ENCODE measurements around the gene LRP5.

Gene LRP5

GRCh38 chr11:68448604-68449011 lies 136.2 kb downstream of the LRP5 start:
- ChIA-PET POLR2A (ENCODE audit: low non-redundant PET) (no interaction called here), CTCF (interaction anchor here (0.5 kb wide), 1 partner anchor 191 kb away, joined by 3 read pairs; no protein-coding TSS in a partner anchor)
- no peak for DNase-seq (ENCODE audit: low spot score)
- no peak for TF ChIP-seq CTCF (conservative IDR thresholded peaks at IDR 0.05; ENCODE audit: low read depth)
- H3K27ac ChIP-seq: no peak overlapping the region

- H3K27ac ChIP-seq: no peak overlapping the region
- no peak for DNase-seq (ENCODE audit: low spot score)
- CTCF ChIA-PET: no interaction called here
- POLR2A ChIA-PET (ENCODE audit: low non-redundant PET): no interaction called here
- TF ChIP-seq CTCF (conservative IDR thresholded peaks at IDR 0.05; ENCODE audit: low read depth): no peak
These were observed 137.6 kb downstream of the LRP5 start for GRCh38 chr11:68449951-68450350.

DNA sequence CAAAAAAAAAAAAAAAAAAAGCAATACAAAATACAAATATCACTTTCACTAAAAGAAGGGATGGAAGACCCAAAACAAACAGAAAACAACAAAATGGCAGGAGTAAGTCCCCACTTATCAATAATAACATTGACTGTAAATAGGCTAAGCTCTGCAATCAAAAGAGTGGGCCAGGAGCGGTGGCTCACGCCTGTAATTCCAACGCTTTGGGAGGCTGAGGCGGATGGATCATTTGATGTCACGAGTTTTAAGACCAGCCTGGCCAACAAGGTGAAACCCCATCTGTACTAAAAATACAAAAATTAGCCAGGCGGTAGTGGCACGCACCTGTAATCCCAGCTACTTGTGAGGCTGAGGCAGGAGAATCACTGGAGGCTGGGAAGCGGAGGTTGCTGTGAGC lies 138.3 kb downstream of the LRP5 start:
- POLR2A ChIA-PET (ENCODE audit: low non-redundant PET): no interaction called here
- TF ChIP-seq CTCF (conservative IDR thresholded peaks at IDR 0.05; ENCODE audit: low read depth): no peak
- DNase-seq (ENCODE audit: low spot score): no peak
- CTCF ChIA-PET: no interaction called here
- no peak overlapping the region for H3K27ac ChIP-seq

GRCh38 chr11:68454767-68455166 lies 142.4 kb downstream of the LRP5 start:
- CTCF ChIA-PET: no interaction called here

DNA sequence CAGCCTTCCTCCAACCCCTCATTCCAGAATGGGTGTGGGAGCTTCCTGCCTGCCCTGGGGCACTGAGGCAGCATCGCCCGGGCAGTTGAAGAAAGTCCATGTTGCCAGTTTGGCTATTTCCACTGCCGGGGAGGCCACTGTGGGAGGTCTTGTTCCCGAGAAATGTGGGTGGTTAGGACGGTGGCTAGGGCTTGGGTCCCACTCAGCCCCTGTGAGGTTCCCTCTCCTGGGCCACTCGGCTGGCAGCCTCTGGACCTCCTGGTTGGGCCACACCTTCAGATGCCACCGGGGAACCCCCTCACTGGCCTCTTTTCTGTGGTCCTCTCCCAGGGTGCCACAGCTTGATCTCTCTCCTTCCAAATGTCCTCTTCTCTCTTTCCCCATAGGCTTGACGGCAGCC lies 143.1 kb downstream of the LRP5 start:
- CTCF ChIA-PET: interaction anchor here (1.1 kb wide), 1 partner anchor 70 kb away, joined by 4 read pairs; no protein-coding TSS in a partner anchor
- POLR2A ChIA-PET (ENCODE audit: low non-redundant PET): no interaction called here
- no peak for DNase-seq (ENCODE audit: low spot score)
- TF ChIP-seq CTCF (conservative IDR thresholded peaks at IDR 0.05; ENCODE audit: low read depth): no peak
- no peak overlapping the region for H3K27ac ChIP-seq

More at GRCh38 chr11:68454767-68455166, 142.4 kb downstream of the LRP5 start:
- H3K27ac ChIP-seq: no peak overlapping the region
- no peak for TF ChIP-seq CTCF (conservative IDR thresholded peaks at IDR 0.05; ENCODE audit: low read depth)
- POLR2A ChIA-PET (ENCODE audit: low non-redundant PET): no interaction called here
- no peak for DNase-seq (ENCODE audit: low spot score)

- POLR2A ChIA-PET (ENCODE audit: low non-redundant PET): no interaction called here
- no peak for TF ChIP-seq CTCF (conservative IDR thresholded peaks at IDR 0.05; ENCODE audit: low read depth)
- CTCF ChIA-PET: interaction anchor here (0.6 kb wide), 1 partner anchor 186 kb away, joined by 4 read pairs; the partner anchor contains the start of gene C11orf24
- H3K27ac ChIP-seq: no peak overlapping the region
- DNase-seq (ENCODE audit: low spot score): no peak
These were observed 145.0 kb downstream of the LRP5 start for GRCh38 chr11:68457216-68457897.

All from RWPE1 (cell line).